Activated CD4-positive, alpha-beta memory T cell treated with anti-CD3 and anti-CD28 coated beads, Interleukin-2, amount 10 ng/mL, durations not matched to agents 7 days and 5 days (primary cell): ENCODE data around the gene ENDOU. TPM values are rescaled to one million over a fixed set of nuclear protein-coding genes. Genes with fewer than 3 reads are reported as not detected.

Experiments used
- CTCF ChIA-PET: fragments of 350-600 bp; sonication (Branson Sonifier 250); formaldehyde crosslinking; loops from one replicate; lab custom pipeline; 2021; ENCODE audit warnings: antibody characterized with exemption, inconsistent platforms; lab: Charles Lee
- POLR2A ChIA-PET: fragments of 350-600 bp; sonication (Branson Sonifier 250); formaldehyde crosslinking; loops from one replicate; lab custom pipeline; 2021; ENCODE audit warnings: antibody characterized with exemption; lab: Charles Lee
- DNase-seq: peaks from one replicate; pipeline ENCODE4 v3.0.0-alpha.2; 2020
- H3K27ac Mint-ChIP-seq: one replicate; pipeline ENCODE4 v1.8.0; 2021; ENCODE audit warnings: mild to moderate bottlenecking, mixed read lengths
- H3K27me3 Mint-ChIP-seq: one replicate; pipeline ENCODE4 v1.8.0; 2021; ENCODE audit warnings: mixed read lengths
- H3K36me3 Mint-ChIP-seq: one replicate; pipeline ENCODE4 v1.8.0; 2021; ENCODE audit warnings: low read depth, mixed read lengths
- H3K4me1 Mint-ChIP-seq: one replicate; pipeline ENCODE4 v1.8.0; 2021; ENCODE audit warnings: mixed read lengths
- H3K4me3 Mint-ChIP-seq: one replicate; pipeline ENCODE4 v1.8.0; 2021; ENCODE audit warnings: mild to moderate bottlenecking, mixed read lengths
- H3K9me3 Mint-ChIP-seq: one replicate; pipeline ENCODE4 v1.8.0; 2021; ENCODE audit warnings: mixed read lengths
- total RNA-seq, 2 experiments: library from RNA; stranded (reverse); gene quantifications; one replicate each; pipeline ENCODE4 v1.2.3, GENCODE V29; 2021

Gene ENDOU, protein sequence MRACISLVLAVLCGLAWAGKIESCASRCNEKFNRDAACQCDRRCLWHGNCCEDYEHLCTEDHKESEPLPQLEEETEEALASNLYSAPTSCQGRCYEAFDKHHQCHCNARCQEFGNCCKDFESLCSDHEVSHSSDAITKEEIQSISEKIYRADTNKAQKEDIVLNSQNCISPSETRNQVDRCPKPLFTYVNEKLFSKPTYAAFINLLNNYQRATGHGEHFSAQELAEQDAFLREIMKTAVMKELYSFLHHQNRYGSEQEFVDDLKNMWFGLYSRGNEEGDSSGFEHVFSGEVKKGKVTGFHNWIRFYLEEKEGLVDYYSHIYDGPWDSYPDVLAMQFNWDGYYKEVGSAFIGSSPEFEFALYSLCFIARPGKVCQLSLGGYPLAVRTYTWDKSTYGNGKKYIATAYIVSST
- not detected for total RNA-seq

DNA sequence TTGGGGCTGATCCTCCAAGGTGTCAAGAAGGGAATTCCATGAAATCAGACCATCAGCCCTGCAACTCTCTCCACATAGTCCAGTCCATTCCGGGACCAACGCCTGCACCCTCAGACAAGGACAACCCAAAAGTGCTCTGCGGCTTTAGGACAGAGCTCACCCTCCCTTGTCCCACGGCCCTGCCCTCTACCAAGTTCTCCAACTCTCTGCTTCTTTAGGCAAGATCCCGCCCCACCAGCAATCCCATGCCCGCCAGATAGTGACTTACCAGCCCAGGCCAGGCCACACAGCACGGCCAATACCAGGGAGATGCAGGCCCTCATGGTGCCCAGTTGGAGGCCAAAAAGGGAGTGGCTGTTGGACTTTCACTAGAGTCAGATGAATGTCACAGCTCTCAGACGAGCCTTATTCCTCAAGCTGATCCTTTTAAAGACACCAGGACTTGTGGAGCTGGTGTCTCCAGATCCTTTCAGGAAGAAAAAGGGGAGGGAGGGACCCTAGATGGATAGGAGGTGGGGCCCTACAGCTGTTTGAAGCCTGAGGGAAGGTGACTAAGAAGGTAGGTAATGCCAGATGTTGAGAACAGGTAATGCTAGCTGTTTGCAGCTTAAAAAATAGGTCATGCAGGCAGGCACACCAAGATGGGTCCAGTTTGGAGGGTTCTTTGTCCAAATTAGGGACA, at the start of gene ENDOU:
ENDOU (minus strand) TSS at position 400 of the 682 bp plus-strand sequence; CDS start at position 323, 77 bp downstream.
- H3K9me3 Mint-ChIP-seq: no peaks in the 10 kb centered on the region
- DNase-seq: no peak
- ChIA-PET CTCF (interaction anchor here (0.9 to 4.4 kb wide), 7 partner anchors 10 to 41 kb away, joined by 3 to 17 read pairs (median 9); no protein-coding TSS in a partner anchor), POLR2A (interaction anchor here (1.2 kb wide), 1 partner anchor 19 kb away, joined by 3 read pairs; the partner anchor contains the start of gene RPAP3)
- H3K4me1 Mint-ChIP-seq: peaks cover 26% of the 10 kb centered on the region
- H3K27me3 Mint-ChIP-seq: no peaks in the 10 kb centered on the region
- H3K4me3 Mint-ChIP-seq: no peak within 1 kb of the TSS
- peaks cover 5% of the 10 kb centered on the region for H3K36me3 Mint-ChIP-seq
- H3K27ac Mint-ChIP-seq: no peak within 1 kb of the TSS

DNA sequence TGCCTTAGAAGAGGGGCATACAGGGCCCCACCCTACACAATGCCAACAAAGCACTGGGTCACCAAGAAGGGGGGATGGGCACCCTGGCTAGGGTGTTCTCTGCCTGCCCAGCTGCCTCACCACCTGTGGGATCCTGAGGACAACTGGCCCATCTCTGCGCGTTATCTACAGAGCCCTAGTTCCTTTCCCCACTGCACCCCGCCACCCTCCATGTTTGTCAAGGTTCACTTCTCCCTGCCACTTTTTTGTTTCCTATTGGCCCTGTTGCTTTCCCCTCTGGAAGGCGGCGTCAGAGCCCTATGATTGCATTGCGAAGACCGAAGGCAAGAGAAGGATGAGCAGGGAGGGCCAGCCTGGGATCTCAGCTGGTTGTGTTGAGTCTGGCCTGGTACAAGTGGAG, 49.4 kb upstream of the ENDOU start:
- Mint-ChIP-seq H3K27ac (no peak overlapping the region), H3K27me3 (peaks cover 5% of the 10 kb centered on the region), H3K36me3 (peaks cover 9% of the 10 kb centered on the region), H3K9me3 (no peaks in the 10 kb centered on the region), H3K4me1 (peaks cover 54% of the 10 kb centered on the region), H3K4me3 (peak overlapping the region; percentile 91)
- ChIA-PET CTCF (interaction anchor here (1.2 to 18.5 kb wide), 7 partner anchors 8 to 60 kb away, joined by 3 to 431 read pairs (median 9); no protein-coding TSS in a partner anchor), POLR2A (interaction anchor here (1.3 to 4.0 kb wide), 6 partner anchors 7 to 64 kb away, joined by 3 to 15 read pairs (median 6); partner anchors contain the start of gene RAPGEF3)
- no peak for DNase-seq

- CTCF ChIA-PET: interaction anchor here (1.2 to 18.5 kb wide), 7 partner anchors 16 to 61 kb away, joined by 3 to 431 read pairs (median 11); no protein-coding TSS in a partner anchor
- H3K9me3 Mint-ChIP-seq: no peaks in the 10 kb centered on the region
- H3K4me3 Mint-ChIP-seq: peak overlapping the region; percentile 91
- no peak for DNase-seq
- peaks cover 48% of the 10 kb centered on the region for H3K4me1 Mint-ChIP-seq
- peaks cover 5% of the 10 kb centered on the region for H3K36me3 Mint-ChIP-seq
- peaks cover 5% of the 10 kb centered on the region for H3K27me3 Mint-ChIP-seq
- peak overlapping the region; percentile 36 for H3K27ac Mint-ChIP-seq
- POLR2A ChIA-PET: interaction anchor here (1.1 to 4.0 kb wide), 10 partner anchors 8 to 65 kb away, joined by 3 to 15 read pairs (median 4); partner anchors contain the start of genes HDAC7 and RAPGEF3
Observed at GRCh38 chr12:47773858-47774580, 48.7 kb upstream of the ENDOU start.

DNA sequence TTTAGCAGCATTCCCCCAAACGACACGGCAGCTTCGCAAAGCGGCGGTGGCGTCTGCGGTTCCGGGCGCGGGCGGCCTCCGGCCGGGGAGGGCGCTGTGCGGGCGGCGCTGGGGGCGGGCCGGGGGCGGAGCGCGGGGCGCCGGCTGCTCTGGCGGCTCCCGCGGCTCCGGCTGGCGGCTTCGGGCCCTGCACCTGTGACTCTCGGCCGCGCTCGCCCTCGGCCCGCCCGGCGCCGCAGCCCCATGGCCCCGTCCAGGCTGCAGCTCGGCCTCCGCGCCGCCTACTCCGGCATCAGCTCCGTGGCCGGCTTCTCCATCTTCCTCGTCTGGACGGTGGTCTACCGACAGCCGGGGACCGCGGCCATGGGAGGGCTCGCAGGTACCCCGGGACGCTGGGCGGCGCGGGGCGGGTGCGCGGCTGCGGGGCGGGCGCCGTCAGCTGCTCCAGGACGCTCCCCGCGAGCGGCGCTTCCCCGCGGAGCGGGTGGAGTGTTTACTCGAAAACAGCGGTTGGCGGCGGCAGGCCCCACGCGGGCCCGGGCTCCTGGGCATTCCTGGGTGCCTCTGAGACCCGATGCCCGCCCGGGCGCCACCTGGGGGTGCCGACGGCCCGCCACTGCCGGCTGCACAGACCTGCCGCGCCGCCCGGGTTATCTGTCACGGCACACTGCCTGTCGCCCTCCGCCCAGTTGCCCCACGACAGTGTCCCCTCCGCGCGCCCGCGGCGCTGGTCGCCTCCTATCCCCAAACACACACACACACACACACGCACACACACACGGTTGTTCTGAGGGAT, 48.0 kb upstream of the ENDOU start, which contains the start of gene SLC48A1:
SLC48A1 (plus strand) TSS at position 177 of the 796 bp plus-strand sequence; CDS start at position 244, 67 bp downstream.
- ChIA-PET CTCF (interaction anchor here (0.8 to 18.5 kb wide), 7 partner anchors 18 to 62 kb away, joined by 3 to 431 read pairs (median 11); no protein-coding TSS in a partner anchor), POLR2A (interaction anchor here (0.7 to 4.0 kb wide), 16 partner anchors 8 to 67 kb away, joined by 3 to 15 read pairs (median 4); partner anchors contain the start of genes HDAC7 and RPAP3)
- Mint-ChIP-seq H3K9me3 (no peaks in the 10 kb centered on the region), H3K4me3 (peak within 1 kb of the TSS; percentile 91), H3K4me1 (peaks cover 45% of the 10 kb centered on the region), H3K36me3 (peaks cover 3% of the 10 kb centered on the region), H3K27me3 (peaks cover 5% of the 10 kb centered on the region), H3K27ac (peak within 1 kb of the TSS; percentile 36)
- peak; percentile 75 for DNase-seq

DNA sequence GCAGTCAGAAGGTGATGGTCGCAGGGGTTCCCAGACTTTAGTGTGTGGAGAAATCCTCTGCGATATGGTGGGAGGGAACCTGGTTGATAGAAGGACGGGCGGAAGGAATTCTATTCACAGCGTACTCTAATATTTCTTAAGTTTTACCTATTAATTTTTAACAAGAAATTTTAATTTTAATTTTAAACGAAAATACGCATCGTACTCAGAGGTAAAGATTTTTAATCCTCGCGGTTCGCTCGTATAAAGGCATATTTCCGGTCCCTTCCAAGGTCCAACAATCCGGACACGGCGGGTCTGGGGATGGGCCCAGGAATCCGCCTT, 47.4 kb upstream of the ENDOU start:
- no peak overlapping the region for H3K27ac Mint-ChIP-seq
- peaks cover 5% of the 10 kb centered on the region for H3K27me3 Mint-ChIP-seq
- POLR2A ChIA-PET: interaction anchor here (0.8 to 4.0 kb wide), 13 partner anchors 9 to 66 kb away, joined by 3 to 15 read pairs (median 4); partner anchors contain the start of genes HDAC7 and RPAP3
- peaks cover 42% of the 10 kb centered on the region for H3K4me1 Mint-ChIP-seq
- CTCF ChIA-PET: interaction anchor here (0.8 to 18.5 kb wide), 7 partner anchors 18 to 62 kb away, joined by 3 to 431 read pairs (median 11); no protein-coding TSS in a partner anchor
- no peaks in the 10 kb centered on the region for H3K9me3 Mint-ChIP-seq
- peaks cover 3% of the 10 kb centered on the region for H3K36me3 Mint-ChIP-seq
- H3K4me3 Mint-ChIP-seq: peak overlapping the region; percentile 72
- no peak for DNase-seq

DNA sequence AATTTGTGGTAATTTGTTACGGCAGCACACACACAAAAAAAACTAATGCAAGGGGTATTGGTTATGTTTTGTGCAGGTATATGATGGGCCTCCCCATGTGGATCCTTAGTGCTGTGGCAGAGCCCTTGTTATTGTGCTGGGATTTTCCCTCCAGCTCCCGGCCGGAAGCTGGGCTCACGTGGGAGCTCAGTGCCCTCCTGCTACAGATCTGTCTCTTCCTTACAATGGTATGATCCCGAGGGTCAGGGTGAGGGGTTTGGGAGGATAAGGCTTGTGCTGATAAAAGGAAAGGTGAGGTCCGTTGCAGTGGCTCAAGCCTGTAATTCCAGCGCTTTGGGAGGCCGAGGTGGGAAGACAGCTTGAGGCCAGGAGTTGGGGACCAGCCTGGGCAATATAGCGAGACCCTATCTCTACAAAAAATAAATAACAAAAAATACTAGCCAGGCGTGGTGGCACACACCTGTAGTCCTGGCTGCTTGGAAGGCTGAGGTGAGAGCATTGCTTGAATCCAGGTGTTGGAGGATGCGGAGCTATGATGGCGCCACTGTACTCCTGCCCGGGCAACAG, 46.9 kb upstream of the ENDOU start:
- Mint-ChIP-seq H3K4me3 (peak overlapping the region; percentile 72), H3K27ac (no peak overlapping the region), H3K36me3 (peaks cover 3% of the 10 kb centered on the region), H3K9me3 (no peaks in the 10 kb centered on the region), H3K4me1 (peaks cover 38% of the 10 kb centered on the region), H3K27me3 (peaks cover 10% of the 10 kb centered on the region)
- no peak for DNase-seq
- CTCF ChIA-PET: interaction anchor here (0.8 to 18.5 kb wide), 7 partner anchors 17 to 63 kb away, joined by 3 to 431 read pairs (median 11); no protein-coding TSS in a partner anchor
- POLR2A ChIA-PET: interaction anchor here (1.0 to 4.0 kb wide), 9 partner anchors 12 to 67 kb away, joined by 3 to 15 read pairs (median 5); partner anchors contain the start of gene RPAP3

DNA sequence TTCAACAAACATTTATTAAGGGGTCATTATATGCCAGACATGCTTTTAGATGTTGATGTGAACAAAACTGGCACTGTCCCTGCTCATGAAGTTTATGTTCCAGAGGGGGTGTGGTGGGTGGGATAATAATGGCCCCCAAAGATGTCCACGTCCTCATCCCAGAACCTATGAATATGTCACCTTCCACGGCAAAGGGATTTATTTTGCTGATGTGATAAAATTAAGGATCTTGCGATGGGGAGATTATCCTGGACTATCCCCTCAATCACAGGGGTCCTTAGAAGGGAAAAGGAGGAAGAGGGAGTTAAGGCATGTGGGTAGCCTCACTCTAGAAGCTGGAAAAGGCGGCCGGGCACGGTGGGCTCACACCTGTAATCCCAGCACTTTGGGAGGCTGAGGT, 46.0 kb upstream of the ENDOU start:
- no peaks in the 10 kb centered on the region for H3K9me3 Mint-ChIP-seq
- H3K27ac Mint-ChIP-seq: no peak overlapping the region
- CTCF ChIA-PET: interaction anchor here (0.6 to 18.5 kb wide), 6 partner anchors 12 to 1595 kb away, joined by 3 to 431 read pairs (median 62); partner anchors contain the start of gene RAPGEF3
- H3K27me3 Mint-ChIP-seq: peaks cover 10% of the 10 kb centered on the region
- H3K36me3 Mint-ChIP-seq: peaks cover 3% of the 10 kb centered on the region
- DNase-seq: no peak
- POLR2A ChIA-PET: interaction anchor here (0.8 to 1.7 kb wide), 4 partner anchors 37 to 68 kb away, joined by 3 to 7 read pairs (median 3); no protein-coding TSS in a partner anchor
- peaks cover 32% of the 10 kb centered on the region for H3K4me1 Mint-ChIP-seq
- H3K4me3 Mint-ChIP-seq: no peak overlapping the region

DNA sequence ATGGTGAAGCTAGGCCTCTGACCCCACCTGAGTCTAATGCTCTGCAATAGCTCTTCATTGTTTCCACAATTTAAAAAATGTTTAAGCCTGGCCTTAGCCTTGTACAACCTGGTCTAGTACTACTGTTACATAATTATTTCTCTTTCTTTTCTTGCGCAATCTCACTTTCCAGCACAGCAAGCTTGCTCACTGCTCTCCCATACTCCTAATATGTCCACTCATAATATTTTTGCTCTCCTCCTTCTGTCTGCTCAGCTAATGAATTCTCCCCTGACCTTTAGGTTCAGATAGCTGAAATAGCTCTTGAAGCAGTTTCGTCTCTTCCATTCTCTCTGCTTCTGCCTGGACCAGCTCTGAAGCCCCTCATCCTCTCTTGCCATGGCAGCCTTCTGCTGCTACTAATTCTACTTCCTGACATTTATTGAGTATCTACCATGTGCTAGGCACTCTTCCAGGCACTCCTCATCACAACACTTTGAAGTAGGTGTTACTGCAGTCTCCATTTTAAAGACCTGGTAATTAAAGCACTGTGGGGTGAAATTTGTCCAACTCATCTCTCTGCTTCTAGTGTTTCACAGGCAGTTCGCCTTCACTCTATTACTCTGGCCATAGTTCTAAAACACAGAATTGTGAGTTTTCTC, 44.9 kb upstream of the ENDOU start:
- peaks cover 21% of the 10 kb centered on the region for H3K4me1 Mint-ChIP-seq
- peaks cover 3% of the 10 kb centered on the region for H3K36me3 Mint-ChIP-seq
- no peak overlapping the region for H3K4me3 Mint-ChIP-seq
- H3K27me3 Mint-ChIP-seq: peaks cover 13% of the 10 kb centered on the region
- CTCF ChIA-PET: interaction anchor here (1.1 to 18.5 kb wide), 8 partner anchors 9 to 65 kb away, joined by 3 to 431 read pairs (median 10); partner anchors contain the start of gene RAPGEF3
- H3K27ac Mint-ChIP-seq: no peak overlapping the region
- POLR2A ChIA-PET: interaction anchor here (1.7 kb wide), 1 partner anchor 69 kb away, joined by 7 read pairs; no protein-coding TSS in a partner anchor
- DNase-seq: no peak
- no peaks in the 10 kb centered on the region for H3K9me3 Mint-ChIP-seq

GRCh38 chr12:47769234-47770085, 44.2 kb upstream of the ENDOU start:
- CTCF ChIA-PET: interaction anchor here (1.1 to 18.5 kb wide), 8 partner anchors 10 to 66 kb away, joined by 3 to 431 read pairs (median 10); partner anchors contain the start of gene RAPGEF3
- Mint-ChIP-seq H3K36me3 (peaks cover 3% of the 10 kb centered on the region), H3K9me3 (no peaks in the 10 kb centered on the region), H3K27me3 (peaks cover 13% of the 10 kb centered on the region), H3K4me3 (no peak overlapping the region), H3K4me1 (peaks cover 13% of the 10 kb centered on the region), H3K27ac (no peak overlapping the region)
- POLR2A ChIA-PET: interaction anchor here (0.5 to 2.2 kb wide), 3 partner anchors 8 to 308 kb away, joined by 3 to 7 read pairs (median 7); no protein-coding TSS in a partner anchor
- no peak for DNase-seq
